ENCODE results near the gene ATP9B.
"Not testable (repeated sequence)": the region's sequence is repeated elsewhere in the genome, so short reads cannot be mapped to it uniquely, and the experiment has no call there.

The ATP9B gene

DNA sequence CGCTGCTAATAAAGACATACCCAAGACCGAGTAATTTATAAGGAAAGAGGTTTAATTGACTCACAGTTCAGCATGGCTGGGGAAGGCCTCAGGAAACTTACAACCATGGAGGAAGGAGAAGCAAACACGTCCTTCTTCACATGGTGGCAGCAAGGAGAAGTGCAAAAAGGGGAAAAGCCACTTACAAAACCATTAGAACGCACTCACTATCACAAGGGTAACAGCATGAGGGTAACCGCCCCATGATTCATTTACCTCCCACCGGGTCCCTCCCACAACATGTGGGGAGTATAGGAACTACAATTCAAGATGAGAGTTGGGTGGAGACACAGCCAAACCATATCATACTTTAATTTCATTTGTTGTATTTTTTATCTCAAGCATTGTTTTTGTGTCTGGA is 67.5 kb downstream of the ATP9B start:
- DNase-seq (ENCODE audit: low spot score), result no peak

- peak; percentile 19 for DNase-seq (ENCODE audit: low spot score)
Measured at GRCh38 chr18:79139206-79139605, 70.0 kb downstream of the ATP9B start.

DNA sequence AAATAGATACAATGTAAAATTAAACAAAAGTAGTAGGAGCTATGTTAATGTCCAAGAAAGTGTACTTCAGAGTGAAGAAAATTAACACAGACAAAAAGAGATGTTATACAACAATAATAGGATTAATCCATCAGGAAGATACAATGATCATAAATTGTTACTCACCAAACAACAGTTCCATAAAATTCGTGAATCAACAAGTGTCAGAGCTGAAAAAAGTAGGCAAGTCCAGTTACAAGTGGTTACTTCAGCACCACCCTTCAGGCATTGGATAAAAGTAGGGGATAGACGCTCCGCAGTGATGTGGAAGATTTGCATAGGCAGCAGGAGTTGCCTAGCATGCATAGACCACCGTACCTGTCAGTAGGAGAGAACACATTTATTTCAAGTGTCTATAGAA is 77.8 kb downstream of the ATP9B start:
- DNase-seq (ENCODE audit: low spot score), result no peak

- DNase-seq (ENCODE audit: low spot score), result no peak
Measured at GRCh38 chr18:79151191-79151590, 82.0 kb downstream of the ATP9B start.

DNA sequence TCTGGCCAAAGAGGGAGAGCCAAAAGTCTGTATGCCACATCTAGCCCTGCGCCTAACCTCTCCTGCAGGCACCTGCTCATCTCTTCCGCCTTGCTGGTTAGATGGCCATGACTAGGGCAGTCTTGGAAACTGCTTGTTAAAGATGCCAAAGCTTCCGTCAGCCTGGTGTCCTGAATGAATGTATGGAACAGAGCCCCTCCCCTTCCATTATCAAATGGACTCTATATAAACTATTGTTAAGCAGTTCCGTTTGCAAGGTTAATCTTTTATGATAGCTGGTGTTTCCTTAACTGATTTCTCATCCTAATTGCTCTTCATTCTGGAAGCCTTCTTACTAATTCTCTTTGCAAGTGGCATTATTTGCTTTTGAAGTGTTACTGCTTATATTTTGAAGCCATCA is 87.1 kb downstream of the ATP9B start:
- no peak for DNase-seq (ENCODE audit: low spot score)

GRCh38 chr18:79164706-79165105 is 95.5 kb downstream of the ATP9B start:
- DNase-seq (ENCODE audit: low spot score), result no peak

- no peak for DNase-seq (ENCODE audit: low spot score)
Measured at GRCh38 chr18:79166702-79167101, 97.5 kb downstream of the ATP9B start.

DNA sequence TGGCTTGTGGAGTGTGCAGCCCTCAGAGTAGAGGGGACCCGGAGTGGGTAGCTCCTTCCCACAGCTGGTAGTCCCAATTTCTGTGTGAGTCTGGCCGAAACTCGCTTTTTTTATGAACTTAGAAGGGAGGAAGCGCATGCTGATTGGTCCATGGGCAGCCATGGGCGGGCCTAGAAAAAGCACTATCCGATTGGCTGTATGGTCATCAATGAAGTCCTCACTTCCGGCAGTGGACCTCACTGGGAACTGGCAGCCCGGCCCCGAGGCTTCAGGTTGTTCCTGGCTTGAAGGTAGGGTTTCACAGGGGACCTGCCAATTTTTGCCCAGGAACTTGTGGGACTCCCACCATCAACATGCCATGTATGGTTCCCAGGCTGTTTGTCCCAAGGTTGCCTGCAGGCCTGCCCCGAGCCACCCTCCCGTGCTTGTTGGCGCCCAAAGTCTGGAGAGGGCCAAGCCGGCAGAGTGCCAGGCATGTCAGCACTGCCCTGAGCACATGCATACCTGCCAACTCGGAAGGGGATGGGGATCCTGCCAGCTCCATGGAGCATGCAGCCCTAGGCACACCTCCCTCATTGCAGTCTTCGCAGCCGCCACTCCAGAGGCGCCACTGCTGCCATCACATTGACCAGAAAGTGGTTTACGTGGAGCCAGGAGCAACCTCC is 98.5 kb downstream of the ATP9B start:
- DNase-seq (ENCODE audit: low spot score), result no peak

DNA sequence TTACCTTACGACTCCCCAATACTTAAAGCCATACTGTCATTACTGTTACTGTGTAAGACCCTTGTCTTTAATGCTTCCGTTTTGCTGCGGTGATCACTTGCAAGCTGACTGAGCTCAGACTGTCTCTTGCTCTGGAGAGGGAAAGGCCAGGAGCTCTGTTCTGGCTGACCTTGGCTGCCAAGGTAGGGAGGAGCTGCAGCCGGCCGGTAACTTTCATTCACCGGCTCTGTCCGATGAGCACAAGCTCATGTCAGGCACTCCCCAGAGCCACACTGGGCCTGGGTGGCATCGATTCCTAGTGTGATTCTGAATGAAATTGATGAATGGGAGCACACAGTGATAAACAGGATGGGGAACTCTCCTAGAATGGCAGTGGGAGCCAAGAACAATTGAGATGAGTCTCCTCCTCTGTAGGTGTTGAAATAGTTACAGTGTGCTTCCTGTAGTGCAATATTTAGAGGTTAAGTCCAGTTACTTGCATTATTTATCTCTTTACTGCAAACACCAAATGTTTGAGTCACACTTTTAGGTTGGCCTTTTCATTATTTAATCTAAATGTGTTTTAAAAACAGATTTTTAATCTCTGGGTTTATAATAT is 100.9 kb downstream of the ATP9B start:
- DNase-seq (ENCODE audit: low spot score), result no peak

DNA sequence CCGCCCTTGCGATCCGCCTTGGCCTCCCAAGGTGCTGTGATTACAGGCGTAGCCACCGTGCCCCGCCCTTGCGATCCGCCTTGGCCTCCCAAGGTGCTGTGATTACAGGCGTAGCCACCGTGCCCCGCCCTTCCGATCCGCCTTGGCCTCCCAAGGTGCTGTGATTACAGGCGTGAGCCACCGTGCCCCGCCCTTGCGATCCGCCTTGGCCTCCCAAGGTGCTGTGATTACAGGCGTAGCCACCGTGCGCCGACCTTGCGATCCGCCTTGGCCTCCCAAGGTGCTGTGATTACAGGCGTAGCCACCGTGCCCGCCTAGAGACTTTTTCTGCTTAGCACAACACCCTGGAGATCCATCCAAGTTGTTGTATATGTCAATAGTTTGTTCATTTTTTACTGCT is 103.1 kb downstream of the ATP9B start:
- DNase-seq (ENCODE audit: low spot score), result not testable (repeated sequence)

GRCh38 chr18:79173742-79174141 is 104.5 kb downstream of the ATP9B start:
- no peak for DNase-seq (ENCODE audit: low spot score)

DNA sequence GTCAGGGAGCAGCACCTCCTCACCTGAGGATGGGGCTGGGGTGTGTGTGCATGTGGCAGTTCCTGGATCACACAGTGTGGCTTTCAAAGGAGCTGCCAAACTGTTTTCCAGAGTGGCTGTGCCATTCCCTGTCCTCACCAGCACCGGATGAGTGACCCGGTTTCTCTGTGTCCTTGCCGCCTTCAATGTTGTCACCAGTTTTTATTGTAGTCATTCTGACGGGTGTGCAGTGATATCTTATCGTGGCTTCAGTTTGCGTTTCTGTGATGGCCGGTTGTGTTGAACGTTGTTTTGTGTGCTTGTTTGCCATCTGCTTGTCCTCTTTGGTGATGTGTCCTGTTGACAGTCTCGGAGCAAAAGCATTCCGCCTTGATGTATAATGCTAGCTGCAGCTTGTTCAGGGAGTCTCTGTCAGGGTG is 108.9 kb downstream of the ATP9B start:
- no peak for DNase-seq (ENCODE audit: low spot score)

DNA sequence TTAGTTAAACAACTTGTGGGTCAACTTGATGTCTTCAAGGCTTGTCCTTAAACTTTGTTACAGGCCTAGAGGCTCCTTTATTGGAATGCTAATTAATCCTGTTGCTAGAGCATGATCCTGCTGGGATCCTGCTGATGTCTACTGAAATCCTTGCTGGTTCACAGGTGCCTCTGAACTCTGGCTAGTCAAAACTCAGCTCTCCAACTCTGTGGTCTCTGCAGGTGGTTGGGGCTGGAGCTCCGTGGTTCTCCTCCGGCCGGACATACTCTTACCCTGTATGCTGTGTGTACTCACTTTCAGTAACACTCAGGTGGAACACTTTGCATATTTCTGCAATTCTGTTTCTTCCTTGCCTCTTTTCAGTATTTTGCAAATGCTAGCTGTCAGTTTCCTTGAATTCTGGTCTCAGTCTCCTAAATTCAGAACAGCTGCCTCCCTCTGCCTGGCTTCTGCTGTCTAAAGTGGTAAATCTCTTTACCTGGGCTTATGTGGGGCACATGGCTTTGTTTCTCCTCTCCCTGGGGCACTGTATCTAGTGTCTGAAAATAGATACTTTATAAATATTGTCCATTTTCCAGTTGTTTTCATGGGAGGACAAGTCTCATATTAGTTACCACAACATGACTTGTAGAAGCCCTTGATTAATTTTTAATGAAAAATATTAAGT is 113.0 kb downstream of the ATP9B start:
- DNase-seq (ENCODE audit: low spot score), result no peak

DNA sequence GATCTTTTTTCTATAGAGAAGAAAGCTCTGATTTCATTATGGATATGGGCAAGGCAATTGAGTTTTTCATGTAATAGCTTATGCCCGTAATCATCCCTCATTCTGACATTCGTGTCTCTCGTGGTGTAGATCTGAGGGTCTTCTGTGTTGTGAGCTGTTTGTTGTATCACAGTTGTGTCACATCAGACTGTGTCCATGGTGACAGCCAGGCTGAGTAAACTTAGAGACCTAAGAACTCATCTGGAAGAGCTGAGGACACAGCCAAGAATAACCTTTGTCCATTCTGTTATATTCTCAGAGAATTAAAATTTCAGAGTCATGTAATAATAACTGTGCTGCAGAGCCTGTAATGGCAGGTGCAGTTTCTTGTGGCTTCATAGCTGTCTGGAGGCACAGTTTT is 116.5 kb downstream of the ATP9B start:
- DNase-seq (ENCODE audit: low spot score), result no peak

- DNase-seq (ENCODE audit: low spot score), result no peak
Measured at GRCh38 chr18:79186649-79187048, 117.5 kb downstream of the ATP9B start.

GRCh38 chr18:79187532-79188277 is 118.5 kb downstream of the ATP9B start:
- DNase-seq (ENCODE audit: low spot score), result no peak

- DNase-seq (ENCODE audit: low spot score), result no peak
Measured at GRCh38 chr18:79191418-79191817, 122.2 kb downstream of the ATP9B start.

GRCh38 chr18:79191956-79192355 is 122.8 kb downstream of the ATP9B start:
- DNase-seq (ENCODE audit: low spot score), result no peak

GRCh38 chr18:79193826-79194225 is 124.6 kb downstream of the ATP9B start:
- DNase-seq (ENCODE audit: low spot score), result no peak

DNA sequence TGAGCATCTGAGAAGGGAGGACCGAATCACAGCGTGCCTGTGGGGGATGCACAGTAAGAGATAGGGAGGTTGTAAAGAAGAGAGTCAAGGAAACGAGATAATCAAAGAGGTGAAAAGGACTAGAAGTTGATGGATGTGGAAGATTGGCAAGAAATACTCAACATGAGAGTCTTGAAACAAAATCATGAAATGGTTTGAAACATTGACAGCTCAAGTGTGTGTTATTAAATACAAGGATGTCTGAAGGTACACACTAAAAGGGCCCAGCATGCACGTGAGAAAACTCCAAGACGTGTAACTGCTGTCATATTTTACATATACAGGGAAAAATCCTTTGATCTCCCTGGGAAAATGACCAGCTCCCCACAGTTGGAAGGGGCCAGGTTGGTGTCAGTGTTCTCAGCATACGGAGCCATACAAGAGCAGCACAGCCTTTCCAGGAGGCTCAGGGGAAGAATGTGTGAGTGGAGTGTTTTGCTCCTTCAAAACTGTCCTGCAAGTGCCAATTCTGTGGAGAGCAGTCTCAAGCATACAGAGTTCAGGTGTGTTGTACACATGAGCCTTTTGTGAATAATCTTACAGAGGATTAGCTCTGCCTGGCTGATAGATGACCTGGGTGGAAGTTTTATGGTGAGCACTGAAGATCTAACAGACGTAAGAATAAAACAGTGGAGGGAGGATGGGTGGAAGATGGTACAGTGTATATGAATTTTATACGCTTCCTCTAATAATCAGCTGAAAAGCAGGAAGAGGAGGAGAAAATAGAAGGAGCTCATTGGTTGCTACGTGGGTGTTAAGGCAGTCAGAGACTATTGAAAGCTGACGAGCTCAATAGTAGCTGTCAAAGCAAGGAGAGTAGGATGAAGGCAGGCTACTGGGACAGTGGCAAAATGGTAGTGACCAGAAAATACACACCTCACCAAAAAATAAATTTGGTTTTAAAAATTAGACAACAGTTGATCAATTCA is 126.8 kb downstream of the ATP9B start:
- no peak for DNase-seq (ENCODE audit: low spot score)

- no peak for DNase-seq (ENCODE audit: low spot score)
Measured at GRCh38 chr18:79197531-79197930, 128.3 kb downstream of the ATP9B start.

Measured in CD4-positive, alpha-beta T cell treated with Interleukin-2 at 100 ng/mL for 4 hours (primary cell).